Measurements from ENCODE around the gene GPS2.
A peak's percentile ranks its signal among the peaks of the same experiment; 100 is the strongest.

The GPS2 gene

DNA sequence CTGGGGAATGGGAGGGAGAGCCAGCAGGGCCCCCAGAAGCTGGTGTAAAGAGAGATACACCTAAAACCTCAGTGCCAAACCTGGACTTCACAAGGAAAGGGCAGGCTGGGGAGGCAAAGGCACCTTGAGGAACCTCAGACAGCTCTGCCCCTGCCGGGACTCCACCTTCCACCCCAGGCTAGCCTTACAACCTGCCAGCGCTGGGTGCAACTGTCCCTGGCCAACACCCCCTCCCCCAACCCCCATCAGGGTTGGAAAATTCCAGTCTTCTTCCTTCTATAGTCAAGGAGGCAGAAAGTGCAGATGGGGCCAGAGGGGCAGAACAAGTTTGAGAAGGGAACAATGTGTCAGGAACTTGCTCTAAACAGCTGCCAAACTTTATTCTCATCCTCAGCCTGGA lies 23.0 kb downstream of the GPS2 start:
- DNase-seq: no peak

DNA sequence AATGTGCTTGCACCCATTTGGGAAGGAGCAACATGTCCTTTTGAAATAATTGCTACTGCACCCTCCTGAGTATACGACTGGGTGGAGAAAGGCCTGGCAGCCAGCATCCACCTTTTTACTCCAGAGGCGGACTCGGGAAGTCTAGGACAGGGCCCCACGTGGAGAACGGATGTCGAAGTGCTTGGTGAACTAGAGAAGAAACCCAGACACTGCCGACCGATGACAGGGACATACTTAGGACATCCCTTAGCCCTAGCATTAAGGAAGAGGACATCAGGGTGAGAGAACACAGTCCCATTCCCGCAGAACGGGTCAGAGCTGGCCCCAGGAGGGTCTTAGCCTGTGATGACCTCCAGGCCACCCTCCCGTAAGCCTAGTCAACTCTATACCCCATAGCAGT lies 24.5 kb downstream of the GPS2 start:
- DNase-seq: no peak

DNA sequence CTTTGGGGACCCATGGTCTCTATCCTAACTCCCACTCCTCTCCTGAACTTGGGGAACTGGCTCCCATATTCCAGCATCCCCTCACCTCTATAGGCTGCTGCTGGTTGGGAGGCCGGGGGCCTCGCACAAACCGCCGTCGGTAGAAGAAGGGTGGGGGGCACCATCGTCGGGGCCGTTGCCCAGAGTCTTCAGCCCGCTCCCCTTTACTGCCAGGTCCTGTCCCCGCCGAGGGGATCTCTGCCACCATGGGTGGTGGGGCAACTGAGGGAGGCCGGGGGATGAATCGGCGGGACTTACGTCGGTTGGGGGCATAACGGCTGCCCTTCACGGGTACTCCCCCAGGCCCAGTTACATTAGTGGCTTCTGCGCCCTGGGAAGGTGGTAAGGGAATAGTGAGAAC lies 25.0 kb downstream of the GPS2 start:
- no peak for DNase-seq

DNA sequence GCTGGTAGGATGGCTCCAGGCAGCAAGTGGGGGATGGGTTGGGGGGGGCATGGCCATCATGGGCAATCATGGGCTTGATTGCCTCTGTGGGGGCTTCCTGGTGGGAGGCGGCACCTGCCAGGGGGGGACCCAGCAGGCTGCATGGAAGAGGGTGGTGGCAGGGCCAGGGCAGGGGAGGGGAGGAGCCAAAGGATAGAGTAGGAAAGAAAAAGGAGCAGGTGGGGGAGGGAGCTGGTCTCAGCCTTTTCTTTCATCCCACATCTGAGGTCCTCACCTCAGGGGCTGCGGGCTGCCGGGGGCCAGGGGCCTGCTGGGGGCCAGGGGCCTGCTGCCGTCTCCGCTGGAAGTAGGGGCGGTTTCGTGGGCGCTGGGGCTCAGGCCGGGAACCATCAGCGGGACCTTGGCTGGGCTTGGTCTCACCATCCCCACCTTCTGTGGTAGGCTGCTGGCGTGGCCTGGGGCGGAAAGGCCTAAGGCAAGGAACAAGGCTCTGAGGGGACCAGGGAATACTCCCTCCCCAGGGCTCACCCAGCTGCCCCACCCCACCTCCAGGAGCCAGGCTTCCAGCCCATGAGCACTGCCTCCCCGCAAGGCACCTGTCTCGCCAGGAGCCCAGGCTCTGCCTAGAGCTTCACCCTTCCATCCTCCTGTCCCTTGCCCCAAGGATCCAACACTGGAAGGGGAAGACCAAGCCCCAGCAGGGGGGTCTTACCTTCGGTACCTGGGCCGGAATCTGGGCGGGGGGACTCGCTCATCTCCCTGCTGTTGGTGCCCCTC lies 25.7 kb downstream of the GPS2 start:
- DNase-seq: no peak

DNA sequence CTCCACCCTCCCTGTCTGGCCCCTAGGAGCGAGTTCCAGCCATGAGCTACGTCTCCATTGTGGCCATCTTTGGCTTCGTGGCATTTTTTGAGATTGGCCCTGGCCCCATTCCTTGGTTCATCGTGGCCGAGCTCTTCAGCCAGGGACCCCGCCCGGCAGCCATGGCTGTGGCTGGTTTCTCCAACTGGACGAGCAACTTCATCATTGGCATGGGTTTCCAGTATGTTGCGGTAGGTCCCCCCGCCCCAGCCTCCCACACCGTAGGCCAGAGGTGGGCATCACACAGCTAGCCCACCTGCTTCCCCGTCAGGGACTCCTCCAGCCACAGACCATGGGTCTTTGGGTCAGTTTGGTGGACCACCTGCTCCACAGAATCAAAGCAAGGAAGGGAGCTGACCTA lies 29.5 kb downstream of the GPS2 start:
- no peak for DNase-seq

DNA sequence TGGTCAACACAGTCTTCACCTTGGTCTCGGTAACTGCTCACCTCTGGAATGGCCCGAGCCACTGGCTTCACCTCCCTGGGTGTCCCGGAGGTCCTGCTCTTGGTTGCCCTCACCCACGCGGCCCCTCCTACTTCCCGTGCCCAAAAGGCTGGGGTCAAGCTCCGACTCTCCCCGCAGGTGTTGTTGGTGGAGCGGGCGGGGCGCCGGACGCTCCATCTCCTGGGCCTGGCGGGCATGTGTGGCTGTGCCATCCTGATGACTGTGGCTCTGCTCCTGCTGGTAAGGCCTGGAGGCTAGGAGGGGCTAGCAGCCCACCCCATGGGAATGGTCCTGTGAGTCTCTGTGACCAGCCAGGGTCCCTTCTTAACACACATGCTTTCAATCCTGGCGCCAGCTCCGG lies 30.2 kb downstream of the GPS2 start:
- no peak for DNase-seq

DNA sequence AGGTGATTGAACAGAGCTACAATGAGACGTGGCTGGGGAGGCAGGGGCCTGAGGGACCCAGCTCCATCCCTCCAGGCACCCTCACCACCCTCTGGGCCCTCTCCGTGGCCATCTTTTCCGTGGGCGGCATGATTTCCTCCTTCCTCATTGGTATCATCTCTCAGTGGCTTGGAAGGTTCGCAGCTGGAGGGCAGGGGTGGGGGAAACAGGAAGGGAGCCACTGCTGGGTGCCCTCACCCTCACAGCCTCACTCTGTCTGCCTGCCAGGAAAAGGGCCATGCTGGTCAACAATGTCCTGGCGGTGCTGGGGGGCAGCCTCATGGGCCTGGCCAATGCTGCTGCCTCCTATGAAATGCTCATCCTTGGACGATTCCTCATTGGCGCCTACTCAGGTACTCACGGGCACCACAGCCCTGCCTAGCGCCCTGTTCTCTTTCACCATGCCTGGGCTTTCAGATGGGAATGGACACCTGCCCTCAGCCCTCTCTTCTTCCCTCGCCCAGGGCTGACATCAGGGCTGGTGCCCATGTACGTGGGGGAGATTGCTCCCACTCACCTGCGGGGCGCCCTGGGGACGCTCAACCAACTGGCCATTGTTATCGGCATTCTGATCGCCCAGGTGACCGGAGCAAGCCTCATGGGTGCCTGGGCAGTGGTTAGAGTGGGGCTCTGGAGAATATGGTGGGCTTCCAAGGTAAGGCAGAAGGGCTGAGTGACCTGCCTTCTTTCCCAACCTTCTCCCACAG lies 31.5 kb downstream of the GPS2 start:
- no peak for DNase-seq

DNA sequence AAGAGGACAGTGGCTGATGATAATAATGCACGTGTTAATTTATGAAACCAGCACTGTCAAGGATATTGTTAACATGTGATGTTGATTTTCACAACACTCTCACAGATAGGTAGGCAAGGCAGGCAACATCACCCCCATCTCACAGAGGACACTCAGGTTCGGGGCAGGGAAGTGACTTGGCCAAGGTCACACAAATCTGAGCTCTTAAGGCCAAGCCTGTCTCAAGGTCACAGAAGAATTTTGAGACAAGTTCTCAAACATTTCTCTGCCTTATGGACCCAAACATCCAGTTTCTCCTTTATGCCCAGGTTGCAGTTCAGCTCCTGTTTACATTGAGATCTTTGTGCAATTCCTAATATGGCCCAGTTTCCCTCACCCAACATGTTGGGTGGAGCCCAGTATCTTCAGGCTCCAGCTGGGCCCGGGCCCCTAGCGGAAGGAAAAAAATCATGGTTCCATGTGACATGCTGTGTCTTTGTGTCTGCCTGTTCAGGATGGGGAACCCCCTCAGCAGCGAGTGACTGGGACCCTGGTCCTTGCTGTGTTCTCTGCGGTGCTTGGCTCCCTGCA lies 32.3 kb downstream of the GPS2 start:
- DNase-seq: no peak

DNA sequence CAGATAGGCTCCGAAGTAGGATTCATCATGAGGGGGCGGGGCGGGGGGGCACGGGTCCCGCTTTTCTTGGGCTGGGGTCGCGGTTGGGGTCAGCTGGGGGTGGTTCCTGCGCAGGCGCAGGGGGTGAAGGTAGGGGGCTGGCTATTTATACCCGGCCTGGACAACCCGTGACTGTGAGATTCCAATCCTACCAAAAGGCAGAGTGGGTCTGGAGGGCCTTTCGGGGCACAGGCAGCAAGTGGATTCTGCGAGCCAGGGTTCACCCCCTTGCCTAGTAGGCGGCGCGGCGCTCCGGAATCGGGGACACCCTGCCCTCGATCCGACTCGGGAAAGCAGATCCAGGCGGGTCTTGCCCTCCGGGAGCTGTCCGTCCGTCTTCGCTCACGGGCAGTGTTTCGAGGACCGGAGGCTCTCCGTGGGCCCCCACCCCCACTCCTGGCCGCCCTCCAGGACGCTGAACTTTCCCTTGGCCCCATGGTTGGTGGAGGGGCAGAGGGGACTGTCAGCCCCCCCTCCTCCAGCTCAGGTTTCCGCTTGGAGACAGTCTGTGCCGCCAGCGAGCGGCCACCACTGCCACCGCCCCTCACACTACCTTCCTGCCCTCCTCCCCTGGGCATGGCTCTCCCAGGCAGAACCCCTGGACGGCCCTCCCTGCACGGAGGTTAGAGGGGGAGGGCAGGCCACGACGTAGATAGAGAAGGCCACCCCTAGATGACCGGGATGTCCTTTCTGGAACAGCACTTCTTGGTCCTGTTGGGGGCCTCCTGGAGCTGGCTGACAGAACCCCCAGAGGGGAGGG lies 33.0 kb downstream of the GPS2 start:
- no peak for DNase-seq

DNA sequence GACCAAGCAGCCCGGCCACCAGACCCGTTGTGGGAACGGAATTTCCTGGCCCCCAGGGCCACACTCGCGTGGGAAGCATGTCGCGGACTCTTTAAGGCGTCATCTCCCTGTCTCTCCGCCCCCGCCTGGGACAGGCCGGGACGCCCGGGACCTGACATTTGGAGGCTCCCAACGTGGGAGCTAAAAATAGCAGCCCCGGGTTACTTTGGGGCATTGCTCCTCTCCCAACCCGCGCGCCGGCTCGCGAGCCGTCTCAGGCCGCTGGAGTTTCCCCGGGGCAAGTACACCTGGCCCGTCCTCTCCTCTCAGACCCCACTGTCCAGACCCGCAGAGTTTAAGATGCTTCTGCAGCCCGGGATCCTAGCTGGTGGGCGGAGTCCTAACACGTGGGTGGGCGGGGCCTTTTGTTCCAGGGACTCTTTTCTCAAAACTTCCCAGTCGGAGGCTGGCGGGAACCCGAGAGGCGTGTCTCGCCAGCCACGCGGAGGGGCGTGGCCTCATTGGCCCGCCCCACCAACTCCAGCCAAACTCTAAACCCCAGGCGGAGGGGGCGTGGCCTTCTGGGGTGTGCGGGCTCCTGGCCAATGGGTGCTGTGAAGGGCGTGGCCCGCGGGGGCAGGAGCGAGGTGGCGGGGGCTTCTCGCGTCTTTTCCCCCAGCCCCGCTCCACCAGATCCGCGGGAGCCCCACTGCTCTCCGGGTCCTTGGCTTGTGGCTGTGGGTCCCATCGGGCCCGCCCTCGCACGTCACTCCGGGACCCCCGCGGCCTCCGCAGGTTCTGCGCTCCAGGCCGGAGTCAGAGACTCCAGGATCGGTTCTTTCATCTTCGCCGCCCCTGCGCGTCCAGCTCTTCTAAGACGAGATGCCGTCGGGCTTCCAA lies 33.8 kb downstream of the GPS2 start, which contains the start of gene SLC2A4:
TSS of gene SLC2A4 (plus strand) at position 645 of the 879 bp plus-strand sequence. CDS start at position 862, 217 bp downstream.
- DNase-seq: peak; percentile 88

DNA sequence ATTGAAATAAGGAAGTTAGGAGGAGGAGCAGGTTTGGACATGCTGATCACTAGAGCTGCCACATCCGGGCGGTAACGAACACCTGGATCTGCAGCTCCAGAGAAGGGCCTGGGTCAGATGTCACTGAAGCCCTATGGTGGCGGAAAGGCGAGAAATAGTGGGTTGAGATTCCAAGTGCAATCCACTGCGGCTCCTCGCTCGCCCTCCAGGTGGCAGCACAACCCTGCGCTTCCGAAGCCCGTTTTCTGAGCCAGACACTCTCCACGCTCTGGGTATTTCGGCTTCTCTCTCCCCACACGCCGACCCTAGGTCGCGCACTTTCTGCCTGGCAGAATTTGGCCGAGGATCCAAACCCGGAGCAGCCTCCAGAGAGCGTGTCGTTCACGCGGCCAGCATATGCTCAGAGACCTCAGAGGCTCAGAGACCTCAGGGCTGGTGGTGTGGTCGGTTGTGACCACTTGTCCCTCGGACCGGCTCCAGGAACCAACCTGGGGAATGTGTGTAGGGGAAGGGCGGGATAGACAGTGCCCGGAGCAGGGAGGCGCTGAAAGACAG lies 34.6 kb downstream of the GPS2 start:
- peak; percentile 74 for DNase-seq

DNA sequence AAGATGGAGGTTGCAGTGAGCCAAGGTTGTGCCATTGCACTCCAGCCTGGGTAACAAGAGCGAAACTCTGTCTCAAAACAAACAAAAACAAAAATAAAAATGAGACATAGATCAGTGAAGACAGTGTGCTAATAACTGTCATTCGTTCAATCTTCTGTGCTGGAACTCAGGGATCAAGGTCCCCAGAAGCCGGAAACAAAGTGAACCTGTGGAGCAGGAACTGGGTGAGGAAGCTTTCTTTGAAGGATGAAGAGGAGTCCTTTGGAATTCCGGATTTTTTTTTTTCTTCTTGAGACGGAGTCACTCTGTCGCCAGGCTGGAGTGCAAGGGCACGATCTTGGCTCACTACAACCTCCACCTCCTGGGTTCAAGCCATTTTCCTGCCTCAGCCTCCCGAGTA lies 35.7 kb downstream of the GPS2 start:
- no peak for DNase-seq

DNA sequence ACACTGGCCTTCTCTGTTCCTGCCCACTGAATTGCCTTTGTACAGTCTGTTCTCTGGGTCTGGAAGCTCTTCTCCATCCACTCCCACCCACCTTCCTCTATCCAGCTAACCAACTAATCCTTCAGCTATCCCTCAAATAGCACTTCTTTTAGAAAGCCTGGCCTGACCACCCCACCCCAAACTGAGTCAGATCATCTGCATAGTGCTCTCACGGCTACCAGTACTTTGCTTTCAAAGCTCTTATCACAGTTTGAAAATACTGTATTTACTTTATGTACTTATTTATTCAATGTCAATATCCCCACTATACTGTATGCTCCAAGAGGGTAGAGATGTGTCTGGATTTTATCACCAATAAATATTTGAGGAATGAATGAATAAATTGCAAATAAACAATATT lies 48.4 kb downstream of the GPS2 start:
- DNase-seq: no peak

DNA sequence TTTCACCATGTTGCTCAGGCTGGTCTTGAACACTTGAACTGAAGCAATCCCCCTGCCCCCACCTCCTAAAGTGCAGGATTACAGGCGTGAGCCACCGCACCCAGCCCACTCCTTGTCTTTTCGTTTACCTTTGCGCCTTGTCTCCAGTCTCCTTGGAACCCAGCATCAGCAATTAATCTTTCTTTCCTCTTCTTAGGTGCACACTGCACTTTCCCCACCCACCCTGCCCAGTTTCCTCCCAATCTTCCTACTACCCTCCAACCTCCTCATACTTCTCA lies 51.4 kb downstream of the GPS2 start:
- DNase-seq: no peak

DNA sequence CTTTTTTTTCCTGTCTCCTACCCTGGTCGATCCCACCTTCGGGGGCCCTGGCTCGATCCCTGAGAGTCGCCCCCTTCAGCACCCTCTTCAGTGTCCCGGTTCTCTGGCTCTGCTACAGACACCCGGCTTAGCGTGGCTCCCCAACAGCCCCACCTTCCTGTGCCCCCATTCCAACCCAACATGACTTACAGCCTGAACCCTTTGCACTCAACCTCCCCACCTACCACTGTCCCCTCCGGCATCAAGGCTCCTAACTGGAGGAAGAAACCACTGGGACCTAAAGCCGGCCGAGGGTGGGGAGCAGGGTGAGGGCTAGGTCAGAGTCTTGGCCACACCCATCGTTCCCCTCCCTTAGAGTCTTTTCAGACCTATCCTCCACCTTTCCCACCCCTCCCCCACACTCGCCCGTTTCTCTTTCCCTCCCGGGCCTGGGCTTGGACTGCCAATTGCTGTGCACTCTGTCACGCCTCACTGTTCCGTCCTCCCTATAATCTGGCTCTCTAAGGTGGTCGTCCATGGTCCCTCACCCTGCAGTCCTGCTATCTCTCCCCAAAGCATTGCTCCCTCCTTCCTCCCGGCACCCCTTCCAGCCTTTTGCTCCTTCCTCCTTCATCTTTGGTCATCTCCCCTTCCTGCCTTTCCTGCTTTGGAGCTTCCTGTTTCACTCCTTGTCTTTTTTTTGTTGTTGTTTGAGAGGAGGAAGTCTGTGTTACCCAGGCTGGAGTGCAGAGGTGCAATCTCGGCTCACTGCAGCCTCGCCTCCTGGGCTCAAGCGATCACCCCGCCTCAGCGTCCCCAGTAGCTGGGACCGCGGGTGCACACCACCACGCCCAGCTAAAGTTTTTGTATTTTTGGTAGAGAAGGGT lies 52.0 kb downstream of the GPS2 start:
- no peak for DNase-seq
